Mucosa of rectum (tissue), 2 donors: ENCODE data around the gene RPS6KB1.
"Not testable (repeated sequence)": the region's sequence is repeated elsewhere in the genome, so short reads cannot be mapped to it uniquely, and the experiment has no call there.

Experiments used
- H3K27ac ChIP-seq, 2 donors: one replicate each; pipeline ENCODE4 v1.7.0; 2013; ENCODE audit warnings: inconsistent platforms in 2 of 2, low read depth in 2 of 2, low read length in 2 of 2
- H3K27me3 ChIP-seq, 2 donors: one replicate each; pipeline ENCODE4 v1.7.0; 2013; ENCODE audit warnings: low read length in 2 of 2; ENCODE audit not compliant: control insufficient read depth in 2 of 2, insufficient read depth in 2 of 2
- H3K36me3 ChIP-seq, 2 donors: one replicate each; pipeline ENCODE4 v1.7.0; 2013; ENCODE audit warnings: low read length in 2 of 2; ENCODE audit not compliant: control insufficient read depth in 2 of 2, insufficient read depth in 2 of 2
- H3K4me1 ChIP-seq, 2 donors: one replicate each; pipeline ENCODE4 v1.7.0; 2013; ENCODE audit warnings: low read length in 2 of 2, mild to moderate bottlenecking in 1 of 2; ENCODE audit not compliant: control insufficient read depth in 2 of 2, insufficient read depth in 2 of 2
- H3K4me3 ChIP-seq, 2 donors: one replicate each; pipeline ENCODE4 v1.7.0; 2013; ENCODE audit warnings: low read length in 2 of 2
- H3K9ac ChIP-seq, 2 donors: one replicate each; pipeline ENCODE4 v1.7.0; 2013; ENCODE audit warnings: low read length in 2 of 2, low read depth in 1 of 2, mild to moderate bottlenecking in 1 of 2
- H3K9me3 ChIP-seq, 2 donors: one replicate each; pipeline ENCODE4 v1.7.0; 2013; ENCODE audit warnings: low read length in 2 of 2; ENCODE audit not compliant: control insufficient read depth in 2 of 2
- donor health status: healthy.
- donor health status: Normal muscosa, but diverticular disease.

The RPS6KB1 gene

GRCh38 chr17:59892924-59893675 lies at the start of gene RPS6KB1, which contains the start of gene TUBD1:
RPS6KB1 (plus strand) TSS chr17:59893121; CDS start chr17:59893185, 64 bp downstream.
TUBD1 (minus strand) TSS chr17:59892943; CDS start chr17:59891002, 1,941 bp downstream.
- Histone ChIP-seq H3K36me3 (peaks cover 0 to 6% of the 10 kb centered on the region in 2 donors), H3K9ac (peak within 1 kb of the TSS; percentile 87 to 93), H3K9me3 (no peaks in the 10 kb centered on the region), H3K27ac (peak within 1 kb of the TSS; percentile 74 to 86), H3K4me1 (peaks cover 9 to 14% of the 10 kb centered on the region in 2 donors), H3K27me3 (no peaks in the 10 kb centered on the region), H3K4me3 (peak within 1 kb of the TSS; percentile 81 to 95)

- H3K9me3 ChIP-seq, result no peaks in the 10 kb centered on the region
- H3K9ac ChIP-seq, result peak overlapping the region; percentile 9 to 70
- no peak overlapping the region for H3K4me3 ChIP-seq
- H3K27me3 ChIP-seq, result no peaks in the 10 kb centered on the region
- peak overlapping the region; percentile 95 to 100 for H3K27ac ChIP-seq
- H3K4me1 ChIP-seq, result peaks cover 52 to 54% of the 10 kb centered on the region in 2 donors
- H3K36me3 ChIP-seq, result peaks cover 11 to 12% of the 10 kb centered on the region in 2 donors
These were observed 47.9 kb upstream of the RPS6KB1 start for GRCh38 chr17:59844884-59845594.

GRCh38 chr17:59845595-59846393 lies 47.1 kb upstream of the RPS6KB1 start:
- Histone ChIP-seq H3K27ac (peak overlapping the region; percentile 95 to 100), H3K4me1 (peaks cover 54 to 55% of the 10 kb centered on the region in 2 donors), H3K9me3 (no peaks in the 10 kb centered on the region), H3K36me3 (peaks cover 4 to 6% of the 10 kb centered on the region in 2 donors), H3K27me3 (no peaks in the 10 kb centered on the region), H3K4me3 (peak overlapping the region; percentile 28 to 56), H3K9ac (peak overlapping the region; percentile 35 to 70)

- H3K4me3 ChIP-seq, result peak overlapping the region; percentile 28 to 56
These were observed 46.3 kb upstream of the RPS6KB1 start for GRCh38 chr17:59846394-59847165.

DNA sequence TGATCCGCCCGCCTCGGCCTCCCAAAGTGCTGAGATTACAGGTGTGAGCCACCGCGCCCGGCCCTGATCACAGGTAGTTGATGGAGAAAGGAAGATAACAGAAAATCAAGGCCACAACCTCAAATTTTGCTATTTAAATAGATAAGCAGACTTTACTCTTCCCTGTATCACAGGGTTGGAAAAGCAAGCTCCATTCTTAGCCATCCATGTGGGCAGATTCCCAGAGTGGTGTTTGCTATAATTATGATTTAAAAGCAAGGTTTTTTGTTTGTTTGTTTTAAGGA lies 44.6 kb upstream of the RPS6KB1 start:
- H3K36me3 ChIP-seq, result no peaks in the 10 kb centered on the region
- H3K4me3 ChIP-seq, result peak overlapping the region; percentile 51 to 61
- peaks cover 63 to 64% of the 10 kb centered on the region in 2 donors for H3K4me1 ChIP-seq
- peak overlapping the region; percentile 95 to 100 for H3K27ac ChIP-seq
- H3K27me3 ChIP-seq, result no peaks in the 10 kb centered on the region
- H3K9ac ChIP-seq, result peak overlapping the region; percentile 65 to 68
- H3K9me3 ChIP-seq, result no peaks in the 10 kb centered on the region

More at GRCh38 chr17:59846394-59847165, 46.3 kb upstream of the RPS6KB1 start:
- Histone ChIP-seq H3K4me1 (peaks cover 54 to 59% of the 10 kb centered on the region in 2 donors), H3K9me3 (no peaks in the 10 kb centered on the region), H3K9ac (peak overlapping the region; percentile 35 to 70), H3K36me3 (peaks cover 0 to 3% of the 10 kb centered on the region in 2 donors), H3K27ac (peak overlapping the region; percentile 95 to 100), H3K27me3 (no peaks in the 10 kb centered on the region)

- Histone ChIP-seq H3K27ac (peak overlapping the region; percentile 95 to 100), H3K4me1 (peaks cover 63 to 67% of the 10 kb centered on the region in 2 donors), H3K4me3 (peak overlapping the region; percentile 51 to 61), H3K9ac (peak overlapping the region; percentile 65 to 68), H3K27me3 (no peaks in the 10 kb centered on the region), H3K36me3 (no peaks in the 10 kb centered on the region), H3K9me3 (no peaks in the 10 kb centered on the region)
These were observed 44.1 kb upstream of the RPS6KB1 start for GRCh38 chr17:59848778-59849177.

DNA sequence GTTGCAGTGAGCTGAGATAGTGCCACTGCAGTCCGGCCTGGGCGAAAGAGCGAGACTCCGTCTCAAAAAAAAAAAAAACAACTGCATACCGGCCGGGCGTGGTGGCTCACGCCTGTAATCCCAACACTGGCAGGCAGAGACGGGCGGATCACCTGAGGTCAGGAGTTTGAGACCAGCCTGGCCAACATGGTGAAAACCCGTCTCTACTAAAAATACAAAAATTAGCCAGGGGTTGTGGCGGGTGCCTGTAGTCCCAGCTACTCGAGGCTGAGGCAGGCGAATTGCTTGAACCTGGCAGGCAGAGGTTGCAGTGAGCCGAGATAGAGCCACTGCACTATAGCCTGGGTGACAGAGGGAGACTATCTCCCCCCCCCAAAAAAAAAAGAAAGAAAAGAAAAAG lies 42.6 kb upstream of the RPS6KB1 start:
- H3K9me3 ChIP-seq, H3K27me3 ChIP-seq, H3K4me3 ChIP-seq, H3K36me3 ChIP-seq, H3K9ac ChIP-seq: not testable (repeated sequence)
- H3K27ac ChIP-seq, result peak overlapping the region; percentile 95 to 100
- H3K4me1 ChIP-seq, result peaks cover 52 to 58% of the 10 kb centered on the region in 2 donors

- no peak overlapping the region for H3K9ac ChIP-seq
- H3K27ac ChIP-seq, result peak overlapping the region; percentile 70 to 95
- no peaks in the 10 kb centered on the region for H3K9me3 ChIP-seq
- H3K36me3 ChIP-seq, result no peaks in the 10 kb centered on the region
- H3K27me3 ChIP-seq, result no peaks in the 10 kb centered on the region
- H3K4me1 ChIP-seq, result peaks cover 40 to 44% of the 10 kb centered on the region in 2 donors
- H3K4me3 ChIP-seq, result no peak overlapping the region
These were observed 41.2 kb upstream of the RPS6KB1 start for GRCh38 chr17:59851439-59852375.

DNA sequence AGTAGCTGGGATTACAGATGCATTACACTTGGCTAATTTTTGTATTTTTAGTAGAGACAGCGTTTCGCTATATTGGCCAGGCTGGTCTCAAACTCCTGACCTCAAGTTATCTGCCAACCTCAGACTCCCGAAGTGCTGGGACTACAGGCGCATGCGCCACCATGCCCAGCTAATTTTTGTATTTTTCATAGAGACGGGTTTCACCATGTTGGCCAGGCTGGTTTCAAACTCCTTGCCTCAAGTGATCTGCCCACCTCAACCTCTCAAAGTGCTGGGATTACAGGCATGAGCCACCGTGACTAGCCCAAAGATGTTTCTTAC lies 40.1 kb upstream of the RPS6KB1 start:
- not testable (repeated sequence) for H3K9me3 ChIP-seq, H3K36me3 ChIP-seq, H3K9ac ChIP-seq, H3K4me3 ChIP-seq, H3K27me3 ChIP-seq
- peak overlapping the region; percentile 52 to 75 for H3K27ac ChIP-seq
- peaks cover 31 to 36% of the 10 kb centered on the region in 2 donors for H3K4me1 ChIP-seq
